GM19468 (cell line): ENCODE results near the gene ATL3.
"Not testable (repeated sequence)": the region's sequence is repeated elsewhere in the genome, so short reads cannot be mapped to it uniquely, and the experiment has no call there.

ENCODE experiments used
- ATAC-seq: cut with Tn5 transposase; IDR thresholded peaks from one replicate; pipeline ENCODE4 v1.9.1; 2021; ENCODE audit warnings: mild to moderate bottlenecking, moderate library complexity, moderate number of reproducible peaks; ENCODE audit not compliant: unreplicated experiment; ENCODE audit errors: extremely low read depth

The ATL3 gene

GRCh38 chr11:63682066-63683021, 11.2 kb upstream of the ATL3 start:
- ATAC-seq = no peak

- ATAC-seq = peak; percentile 81
These were observed 10.3 kb upstream of the ATL3 start, which contains the start of gene RTN3 for GRCh38 chr11:63681321-63682065. Gene RTN3, plus strand, starts transcription at chr11:63681500. Its CDS starts 137 bp downstream, at chr11:63681637.

- no peak for ATAC-seq
These were observed 9.7 kb upstream of the ATL3 start for GRCh38 chr11:63680834-63681320.

GRCh38 chr11:63673579-63673978, 2.4 kb upstream of the ATL3 start:
- ATAC-seq = no peak

- no peak for ATAC-seq
These were observed 1.9 kb upstream of the ATL3 start for GRCh38 chr11:63672936-63673539.

- no peak for ATAC-seq
These were observed 934 bp upstream of the ATL3 start for GRCh38 chr11:63672156-63672463.

GRCh38 chr11:63670433-63671321, 499 bp downstream of the ATL3 start:
- ATAC-seq = no peak

GRCh38 chr11:63670096-63670432, 1.1 kb downstream of the ATL3 start:
- ATAC-seq = no peak

- no peak for ATAC-seq
These were observed 3.0 kb downstream of the ATL3 start for GRCh38 chr11:63667995-63668795.

GRCh38 chr11:63666874-63667273, 4.3 kb downstream of the ATL3 start:
- ATAC-seq = no peak

GRCh38 chr11:63663809-63664208, 7.4 kb downstream of the ATL3 start:
- no peak for ATAC-seq

GRCh38 chr11:63660972-63661371, 10.2 kb downstream of the ATL3 start:
- ATAC-seq = no peak

- no peak for ATAC-seq
These were observed 18.5 kb downstream of the ATL3 start for GRCh38 chr11:63652671-63653070.

GRCh38 chr11:63643205-63643604, 28.0 kb downstream of the ATL3 start:
- ATAC-seq = no peak

- no peak for ATAC-seq
These were observed 29.4 kb downstream of the ATL3 start for GRCh38 chr11:63641727-63642126.

GRCh38 chr11:63639199-63639832, 31.9 kb downstream of the ATL3 start:
- no peak for ATAC-seq

GRCh38 chr11:63638436-63638835, 32.7 kb downstream of the ATL3 start:
- not testable (repeated sequence) for ATAC-seq

GRCh38 chr11:63635762-63636465, 35.3 kb downstream of the ATL3 start:
- ATAC-seq = no peak
